Neuronal stem cell (in vitro differentiated cells): ENCODE results near the gene LYG2.
"Not testable (repeated sequence)": the region's sequence is repeated elsewhere in the genome, so short reads cannot be mapped to it uniquely, and the experiment has no call there.

Experiments
- DNase-seq: peaks from one replicate; pipeline ENCODE4 v3.0.0-alpha.2; 2013; ENCODE audit warnings: low spot score
- H2AFZ ChIP-seq: one replicate; pipeline ENCODE4 v1.6.1; 2013; ENCODE audit warnings: mild to moderate bottlenecking, low read length, inconsistent platforms
- H2AK5ac ChIP-seq: 2 replicates; pipeline ENCODE4 v1.6.1; 2013; ENCODE audit warnings: low read depth, mild to moderate bottlenecking, inconsistent platforms, low read length, moderate library complexity, mixed read lengths
- H2BK120ac ChIP-seq: 2 replicates; pipeline ENCODE4 v1.6.1; 2013; ENCODE audit warnings: low read depth, mild to moderate bottlenecking, inconsistent platforms, low read length, moderate library complexity, mixed read lengths
- H2BK12ac ChIP-seq: one replicate; pipeline ENCODE4 v1.6.1; 2013; ENCODE audit warnings: low read length, inconsistent platforms
- H2BK15ac ChIP-seq: 2 replicates; pipeline ENCODE4 v1.6.1; 2013; ENCODE audit warnings: mild to moderate bottlenecking, low read length, inconsistent platforms, mixed read lengths
- H2BK5ac ChIP-seq: one replicate; pipeline ENCODE4 v1.6.1; 2013; ENCODE audit warnings: inconsistent platforms, mild to moderate bottlenecking, low read length, moderate library complexity
- H3K14ac ChIP-seq: one replicate; pipeline ENCODE4 v1.6.1; 2013; ENCODE audit warnings: low read length, inconsistent platforms
- H3K18ac ChIP-seq: 2 replicates; pipeline ENCODE4 v1.6.1; 2013; ENCODE audit warnings: low read length, inconsistent platforms
- H3K23ac ChIP-seq: 2 replicates; pipeline ENCODE4 v1.6.1; 2013; ENCODE audit warnings: low read depth, mild to moderate bottlenecking, mixed read lengths, low read length, inconsistent platforms; ENCODE audit not compliant: poor library complexity
- H3K27ac ChIP-seq: replicated peaks from 3 replicates; pipeline ENCODE4 v1.5.1; 2013; ENCODE audit warnings: low read length, inconsistent platforms
- H3K27me3 ChIP-seq, 3 experiments: 2 replicates each; pipeline ENCODE4 v1.6.1; 2013; ENCODE audit warnings: low read length in 3 of 3, mild to moderate bottlenecking in 2 of 3, inconsistent platforms in 1 of 3, low read depth in 1 of 3, mixed read lengths in 1 of 3, moderate library complexity in 1 of 3; ENCODE audit not compliant: control insufficient read depth in 3 of 3, insufficient read depth in 3 of 3
- H3K36me3 ChIP-seq, 2 donors: replicated peaks in 1 of 2; 2 replicates each; pipeline ENCODE4 v1.6.1; 2013; ENCODE audit warnings: low read length in 2 of 2; ENCODE audit not compliant: control insufficient read depth in 2 of 2, insufficient read depth in 2 of 2
- H3K4ac ChIP-seq: 2 replicates; pipeline ENCODE4 v1.6.1; 2013; ENCODE audit warnings: inconsistent platforms, mild to moderate bottlenecking, low read length, moderate library complexity
- H3K4me1 ChIP-seq, 2 donors: 1 replicate in 1 of 2; 2 replicates in 1 of 2; pipeline ENCODE4 v1.6.1; 2013; ENCODE audit warnings: low read length in 2 of 2, low read depth in 1 of 2; ENCODE audit not compliant: control insufficient read depth in 2 of 2, insufficient read depth in 1 of 2
- H3K4me2 ChIP-seq: one replicate; pipeline ENCODE4 v1.6.1; 2013; ENCODE audit warnings: mild to moderate bottlenecking, low read length, inconsistent platforms; ENCODE audit not compliant: insufficient read depth, poor library complexity, severe bottlenecking
- H3K4me3 ChIP-seq, 2 donors: 2 replicates each; pipeline ENCODE4 v1.5.1; 2013; ENCODE audit warnings: low read length in 2 of 2, mild to moderate bottlenecking in 2 of 2, inconsistent platforms in 1 of 2, moderate library complexity in 1 of 2
- H3K79me1 ChIP-seq: one replicate; pipeline ENCODE4 v1.6.1; 2013; ENCODE audit warnings: low read depth, mild to moderate bottlenecking, inconsistent platforms, low read length, moderate library complexity
- H3K9ac ChIP-seq: one replicate; pipeline ENCODE4 v1.6.1; 2013; ENCODE audit warnings: mild to moderate bottlenecking, low read depth, low read length, inconsistent platforms; ENCODE audit not compliant: poor library complexity
- H3K9me3 ChIP-seq, 2 donors: replicated peaks in 1 of 2; 2 replicates each; pipeline versions ENCODE3 to v1.6.1; 2013; ENCODE audit warnings: low read length in 2 of 2, mild to moderate bottlenecking in 2 of 2, inconsistent platforms in 1 of 2, low read depth in 1 of 2, mixed read lengths in 1 of 2, moderate library complexity in 1 of 2; ENCODE audit not compliant: control insufficient read depth in 2 of 2, insufficient read depth in 1 of 2
- H4K8ac ChIP-seq: one replicate; pipeline ENCODE4 v1.6.1; 2013; ENCODE audit warnings: low read depth, mild to moderate bottlenecking, inconsistent platforms, low read length, moderate library complexity
- H4K91ac ChIP-seq: one replicate; pipeline ENCODE4 v1.6.1; 2013; ENCODE audit warnings: low read length, low read depth, mild to moderate bottlenecking, inconsistent platforms; ENCODE audit not compliant: poor library complexity
- WGBS, 2 donors: extraction: QIAGEN DNeasy Blood & Tissue Kit; methylation state at CpG; one replicate each; pipeline ENCODE4 v1.1.7; 2013; ENCODE audit warnings: missing lambda C conversion rate in 2 of 2, mixed read lengths in 1 of 2; ENCODE audit not compliant: insufficient read length in 2 of 2, insufficient replicate concordance in 1 of 2; ENCODE audit errors: extremely low coverage in 2 of 2; 5-methylcytosine and 5-hydroxymethylcytosine counted together

The LYG2 gene

DNA sequence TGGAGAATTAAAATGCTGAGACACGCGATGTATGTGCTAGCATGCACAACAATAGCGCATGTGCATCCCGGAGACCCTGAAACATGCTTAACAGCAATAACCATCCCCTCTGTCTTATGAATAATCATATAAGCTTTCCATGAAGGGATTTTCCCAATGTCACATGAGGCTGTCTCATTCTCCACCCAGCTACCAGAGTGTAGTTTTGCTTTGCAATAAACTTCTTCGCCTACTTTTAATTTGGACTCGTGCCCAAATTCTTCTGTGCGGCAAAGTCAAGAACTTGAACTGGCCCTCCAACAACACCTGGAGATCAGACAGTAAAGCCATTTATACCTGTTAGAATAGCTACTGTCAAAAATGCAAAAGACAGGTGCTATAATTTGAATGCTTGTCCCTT lies 30.1 kb upstream of the LYG2 start:
- H4K91ac ChIP-seq = no peak overlapping the region
- no peak for DNase-seq
- no peaks in the 10 kb centered on the region for H3K9me3 ChIP-seq
- no peaks in the 10 kb centered on the region for H3K27me3 ChIP-seq
- H3K23ac ChIP-seq = no peak overlapping the region
- no peak overlapping the region for H3K9ac ChIP-seq
- H2BK15ac ChIP-seq = no peak overlapping the region
- no CpG with 5 or more reads among the region's 7 CpGs for WGBS, 2 donors
- no peak overlapping the region for H2BK120ac ChIP-seq
- H3K4me1 ChIP-seq = no peaks in the 10 kb centered on the region
- no peak overlapping the region for H2AFZ ChIP-seq
- H2BK5ac ChIP-seq = no peak overlapping the region
- H3K14ac ChIP-seq = no peak overlapping the region
- no peak overlapping the region for H4K8ac ChIP-seq
- H3K4ac ChIP-seq = no peak overlapping the region
- H3K27ac ChIP-seq = no peak overlapping the region
- peaks cover 2 to 4% of the 10 kb centered on the region in 2 donors for H3K36me3 ChIP-seq
- no peak overlapping the region for H3K4me2 ChIP-seq
- no peaks in the 10 kb centered on the region for H3K79me1 ChIP-seq
- no peak overlapping the region for H2BK12ac ChIP-seq
- H2AK5ac ChIP-seq = no peak overlapping the region
- no peak overlapping the region for H3K18ac ChIP-seq
- H3K4me3 ChIP-seq = no peak overlapping the region

DNA sequence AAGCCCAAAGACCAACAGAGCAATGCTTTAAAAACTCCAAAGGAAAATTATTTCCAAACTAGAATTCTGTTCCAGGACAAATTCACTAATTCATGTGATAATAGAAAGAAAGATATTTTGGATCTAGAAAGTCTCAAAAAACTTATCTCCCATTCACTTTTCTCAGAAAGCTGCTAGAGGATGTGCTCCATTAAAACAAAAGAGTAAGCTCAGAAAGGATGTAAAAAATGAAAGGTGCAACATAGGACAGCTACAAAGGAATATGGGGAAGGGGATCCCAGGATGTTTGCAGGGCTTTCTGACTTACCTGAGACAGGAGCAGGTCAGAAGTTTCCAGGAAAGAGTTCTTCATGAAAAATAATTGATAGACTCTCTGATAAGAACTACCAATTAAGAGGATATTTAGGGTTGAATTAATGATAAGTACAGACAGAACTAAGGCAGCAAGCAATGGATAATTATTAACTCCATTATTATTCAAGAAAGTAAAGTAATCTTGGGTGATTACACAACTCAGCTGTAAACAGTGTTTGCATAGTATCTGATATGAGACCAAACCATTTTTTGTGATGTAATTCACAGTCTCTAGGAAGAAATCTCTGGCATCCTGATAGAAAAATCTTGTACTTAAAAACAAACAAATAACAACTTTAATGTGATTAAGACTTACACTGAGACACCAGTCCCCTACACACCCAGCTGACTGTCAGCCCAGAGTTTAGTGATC lies 24.7 kb upstream of the LYG2 start:
- H3K4me3 ChIP-seq = no peak overlapping the region
- H3K18ac ChIP-seq = no peak overlapping the region
- H3K27me3 ChIP-seq = no peaks in the 10 kb centered on the region
- no peak overlapping the region for H3K27ac ChIP-seq
- H2BK120ac ChIP-seq = no peak overlapping the region
- H3K23ac ChIP-seq = no peak overlapping the region
- no peak overlapping the region for H4K8ac ChIP-seq
- no peak overlapping the region for H2AK5ac ChIP-seq
- no peaks in the 10 kb centered on the region for H3K4me1 ChIP-seq
- H3K4ac ChIP-seq = no peak overlapping the region
- H3K9ac ChIP-seq = no peak overlapping the region
- no peaks in the 10 kb centered on the region for H3K79me1 ChIP-seq
- no peak overlapping the region for H2AFZ ChIP-seq
- no peak overlapping the region for H3K14ac ChIP-seq
- H3K36me3 ChIP-seq = peaks cover 2 to 4% of the 10 kb centered on the region in 2 donors
- no peak overlapping the region for H2BK12ac ChIP-seq
- peaks cover 3 to 6% of the 10 kb centered on the region in 2 donors for H3K9me3 ChIP-seq
- no peak for DNase-seq
- no peak overlapping the region for H4K91ac ChIP-seq
- no peak overlapping the region for H2BK15ac ChIP-seq
- no peak overlapping the region for H2BK5ac ChIP-seq
- H3K4me2 ChIP-seq = no peak overlapping the region

DNA sequence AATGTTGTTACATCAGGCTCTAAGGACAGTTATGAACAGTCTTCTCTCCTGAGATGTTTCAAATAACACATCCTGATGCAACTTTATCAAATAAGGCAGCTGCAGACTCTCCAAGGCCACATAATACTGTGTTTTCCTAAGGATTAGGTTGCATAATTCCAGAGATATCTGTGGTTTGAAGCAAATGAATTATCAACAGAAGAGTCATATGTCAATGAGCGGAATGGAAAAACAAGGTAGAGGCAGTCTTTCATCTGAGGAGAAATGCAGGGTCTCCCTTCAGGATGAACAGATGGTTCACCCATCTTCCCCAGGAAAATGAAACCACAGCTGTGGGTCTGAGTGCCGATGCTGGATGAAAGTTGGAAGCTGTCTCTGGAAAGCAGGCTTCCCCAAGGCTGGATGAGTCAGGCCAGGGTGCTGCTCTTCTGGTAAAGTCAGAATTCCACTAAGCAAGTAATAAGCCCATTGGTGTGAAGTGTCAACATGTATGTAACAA lies 23.4 kb upstream of the LYG2 start:
- Histone ChIP-seq H4K91ac (no peak overlapping the region), H2BK120ac (no peak overlapping the region), H3K27ac (no peak overlapping the region)

DNA sequence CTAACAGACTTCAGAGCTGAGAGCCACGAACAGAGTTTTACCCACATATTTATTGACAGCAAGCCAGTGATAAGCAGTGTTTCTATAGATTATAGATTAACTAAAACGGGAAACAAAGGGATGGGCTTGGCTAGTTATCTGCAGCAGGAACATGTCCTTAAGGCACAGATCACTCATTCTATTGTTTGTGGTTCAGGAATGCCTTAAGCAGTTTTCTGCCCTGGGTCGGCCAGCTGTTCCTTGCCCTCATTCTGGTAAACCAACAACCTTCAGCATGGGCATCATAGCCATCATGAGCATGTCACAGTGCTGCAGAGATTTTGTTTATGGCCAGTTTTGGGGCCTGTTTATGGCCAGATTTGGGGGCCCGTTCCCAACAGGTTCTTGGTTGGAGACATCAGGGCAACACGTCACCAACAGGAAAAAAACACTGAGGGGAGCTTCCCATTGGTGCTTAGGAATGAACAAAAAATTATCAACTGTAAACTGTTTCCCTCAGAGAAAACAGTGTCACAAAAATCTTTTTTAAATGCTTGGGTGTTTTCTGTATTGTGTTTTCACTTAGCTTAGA lies 22.8 kb upstream of the LYG2 start:
- H3K9ac ChIP-seq, H3K4ac ChIP-seq, H2AK5ac ChIP-seq, H3K18ac ChIP-seq, H3K79me1 ChIP-seq, H3K27ac ChIP-seq, H2BK120ac ChIP-seq, H2BK12ac ChIP-seq, H3K27me3 ChIP-seq, H3K9me3 ChIP-seq, H4K8ac ChIP-seq, H3K4me2 ChIP-seq, H3K4me3 ChIP-seq, H3K4me1 ChIP-seq, H3K36me3 ChIP-seq, H3K14ac ChIP-seq, H2BK5ac ChIP-seq, DNase-seq, H2BK15ac ChIP-seq, H2AFZ ChIP-seq, H4K91ac ChIP-seq, H3K23ac ChIP-seq: not testable (repeated sequence)
- no CpG with 5 or more reads among the region's 5 CpGs for WGBS, 2 donors

More for the DNA sequence above, 23.4 kb upstream of the LYG2 start:
- Histone ChIP-seq H3K36me3 (peaks cover 0 to 2% of the 10 kb centered on the region in 2 donors), H3K4me1 (no peaks in the 10 kb centered on the region), H3K4me3 (no peak overlapping the region), H3K9ac (no peak overlapping the region), H3K79me1 (no peaks in the 10 kb centered on the region), H3K14ac (no peak overlapping the region), H2BK15ac (no peak overlapping the region), H3K9me3 (peaks cover 3 to 6% of the 10 kb centered on the region in 2 donors), H2BK5ac (no peak overlapping the region), H4K8ac (no peak overlapping the region), H3K4me2 (no peak overlapping the region), H3K23ac (no peak overlapping the region), H2BK12ac (no peak overlapping the region), H3K18ac (no peak overlapping the region), H3K27me3 (no peaks in the 10 kb centered on the region), H3K4ac (no peak overlapping the region), H2AFZ (no peak overlapping the region), H2AK5ac (no peak overlapping the region)
- DNase-seq = no peak
- no CpG with 5 or more reads among the region's 2 CpGs for WGBS, 2 donors
